Trophoblast cell (in vitro differentiated cells and primary cell): ENCODE measurements around the gene AGAP1. TPM values are rescaled to one million over a fixed set of nuclear protein-coding genes. Genes with fewer than 3 reads are reported as not detected.
A peak's percentile ranks its signal among the peaks of the same experiment; 100 is the strongest.

Experiments
- DNase-seq, 2 donors: peaks; one replicate each; pipeline ENCODE4 v3.0.0-alpha.2; 2016
- H2AFZ ChIP-seq: 2 replicates; pipeline ENCODE4 v1.6.1; 2013; ENCODE audit warnings: low read length, moderate library complexity, mild to moderate bottlenecking; ENCODE audit not compliant: insufficient read depth, poor library complexity
- H2AK5ac ChIP-seq: 2 replicates; pipeline ENCODE4 v1.6.1; 2013; ENCODE audit warnings: mild to moderate bottlenecking, low read length
- H2BK120ac ChIP-seq: 2 replicates; pipeline ENCODE4 v1.6.1; 2013; ENCODE audit warnings: low read length, mild to moderate bottlenecking, moderate library complexity; ENCODE audit not compliant: insufficient read depth, poor library complexity
- H2BK12ac ChIP-seq: 2 replicates; pipeline ENCODE4 v1.6.1; 2013; ENCODE audit warnings: mild to moderate bottlenecking, low read length, moderate library complexity
- H2BK5ac ChIP-seq: 2 replicates; pipeline ENCODE4 v1.6.1; 2013; ENCODE audit warnings: low read length, low read depth, moderate library complexity, mild to moderate bottlenecking; ENCODE audit not compliant: poor library complexity
- H3K14ac ChIP-seq: 2 replicates; pipeline ENCODE4 v1.6.1; 2013; ENCODE audit warnings: mild to moderate bottlenecking, low read length
- H3K18ac ChIP-seq: 2 replicates; pipeline ENCODE4 v1.6.1; 2013; ENCODE audit warnings: mild to moderate bottlenecking, low read length
- H3K23ac ChIP-seq: 2 replicates; pipeline ENCODE4 v1.6.1; 2013; ENCODE audit warnings: low read length
- H3K27ac ChIP-seq: 2 replicates; pipeline ENCODE4 v1.5.1; 2013; ENCODE audit warnings: low read depth, mild to moderate bottlenecking, inconsistent platforms, low read length, moderate library complexity
- H3K27me3 ChIP-seq: 2 replicates; pipeline ENCODE4 v1.6.1; 2013; ENCODE audit warnings: inconsistent platforms, mild to moderate bottlenecking, low read length, moderate library complexity; ENCODE audit not compliant: insufficient read depth
- H3K36me3 ChIP-seq, 2 experiments: 1 replicate in 1 of 2; 2 replicates in 1 of 2; pipeline ENCODE4 v1.6.1; 2013; ENCODE audit warnings: low read length in 2 of 2, mild to moderate bottlenecking in 2 of 2, moderate library complexity in 1 of 2; ENCODE audit not compliant: insufficient read depth in 2 of 2, control insufficient read depth in 1 of 2
- H3K4ac ChIP-seq: 2 replicates; pipeline ENCODE4 v1.6.1; 2013; ENCODE audit warnings: low read depth, mild to moderate bottlenecking, low read length, moderate library complexity
- H3K4me1 ChIP-seq, 2 experiments: 1 replicate in 1 of 2; 2 replicates in 1 of 2; pipeline ENCODE4 v1.6.1; 2013; ENCODE audit warnings: low read length in 2 of 2, mild to moderate bottlenecking in 2 of 2, moderate library complexity in 1 of 2; ENCODE audit not compliant: insufficient read depth in 2 of 2, control insufficient read depth in 1 of 2
- H3K4me2 ChIP-seq: 2 replicates; pipeline ENCODE4 v1.6.1; 2013; ENCODE audit warnings: inconsistent platforms, mild to moderate bottlenecking, low read length, moderate library complexity
- H3K4me3 ChIP-seq: 2 replicates; pipeline ENCODE4 v1.5.1; 2013; ENCODE audit warnings: mild to moderate bottlenecking, low read depth, low read length, inconsistent platforms
- H3K79me1 ChIP-seq: one replicate; pipeline ENCODE4 v1.6.1; 2013; ENCODE audit warnings: low read length
- H3K79me2 ChIP-seq: 2 replicates; pipeline ENCODE4 v1.6.1; 2013; ENCODE audit warnings: low read length, mild to moderate bottlenecking; ENCODE audit not compliant: control insufficient read depth, insufficient read depth, poor library complexity
- H3K9ac ChIP-seq: 2 replicates; pipeline ENCODE4 v1.6.1; 2013; ENCODE audit warnings: mild to moderate bottlenecking, low read length
- H3K9me3 ChIP-seq: 2 replicates; pipeline ENCODE4 v1.6.1; 2013; ENCODE audit warnings: low read depth, mild to moderate bottlenecking, control low read depth, inconsistent platforms, low read length; ENCODE audit not compliant: insufficient read depth
- H4K12ac ChIP-seq: 2 replicates; pipeline ENCODE4 v1.6.1; 2013; ENCODE audit warnings: low read depth, mild to moderate bottlenecking, low read length, moderate library complexity
- H4K8ac ChIP-seq: 2 replicates; pipeline ENCODE4 v1.6.1; 2013; ENCODE audit warnings: low read depth, mild to moderate bottlenecking, low read length, moderate library complexity
- H4K91ac ChIP-seq: one replicate; pipeline ENCODE4 v1.6.1; 2013; ENCODE audit warnings: low read depth, mild to moderate bottlenecking, low read length, moderate library complexity
- WGBS: extraction: QIAGEN DNeasy Blood & Tissue Kit; methylation state at CpG from one replicate; pipeline ENCODE4 v1.1.7; 2013; ENCODE audit warnings: missing lambda C conversion rate; ENCODE audit not compliant: insufficient read length, insufficient coverage; ENCODE audit errors: extremely low coverage; 5-methylcytosine and 5-hydroxymethylcytosine counted together
- polyA plus RNA-seq: library from polyadenylated mRNA; stranded (reverse); fragments of 200-250 nt; gene quantifications from 2 replicates; pipeline ENCODE4 v1.2.3, GENCODE V29; 2013

AGAP1 gene
- polyA plus RNA-seq, result 17.8 and 18.9 TPM in 2 replicates

DNA sequence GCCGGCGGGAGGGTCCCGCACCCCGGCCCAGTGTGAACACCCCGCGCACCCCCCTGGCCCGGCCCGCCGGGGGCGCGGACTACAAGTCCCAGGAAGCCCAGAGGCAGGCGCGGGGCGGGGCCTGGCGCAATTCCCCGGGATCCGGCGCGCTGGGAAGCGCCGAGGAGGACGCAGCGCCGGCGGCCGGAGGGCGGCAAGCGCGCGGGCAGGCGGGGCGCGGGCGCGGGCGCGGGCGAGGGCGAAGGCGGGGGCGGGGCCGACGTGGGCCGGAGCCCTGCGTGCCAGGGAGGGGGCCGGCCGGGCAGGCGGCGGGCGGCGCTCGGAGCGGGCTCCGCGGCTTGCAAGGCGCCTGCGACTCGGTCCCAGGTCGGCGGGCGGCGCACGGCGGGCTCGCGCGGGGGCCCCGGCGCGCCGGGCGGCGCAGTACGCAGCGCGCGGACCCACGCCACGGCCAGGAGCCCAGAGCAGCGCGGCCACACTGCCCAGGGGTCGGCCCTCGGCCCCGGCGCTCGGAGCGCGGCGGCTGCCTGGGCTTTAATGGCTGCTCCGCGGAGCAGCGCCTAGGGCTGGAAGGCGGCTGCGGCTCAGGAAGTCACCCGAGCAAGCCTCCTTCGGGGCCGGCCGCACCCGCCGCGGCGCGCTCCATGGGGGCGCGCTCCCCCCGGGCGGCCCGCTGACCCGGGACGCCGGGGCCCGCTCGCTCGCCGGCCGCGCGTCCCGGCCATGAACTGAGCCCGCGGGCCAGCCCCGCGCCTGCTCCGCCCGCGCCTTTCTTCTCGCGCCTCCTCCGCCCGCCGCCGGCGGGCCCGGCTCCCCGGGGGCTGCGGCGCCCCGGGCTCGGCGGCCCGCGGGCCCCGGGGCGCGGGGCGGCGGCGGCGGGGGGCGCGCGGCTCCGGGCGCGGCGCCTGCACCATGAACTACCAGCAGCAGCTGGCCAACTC lies at the start of gene AGAP1:
AGAP1 (plus strand) TSS at position 269 of the 941 bp plus-strand sequence.
- H3K14ac ChIP-seq, result peak within 1 kb of the TSS; percentile 90
- no peak within 1 kb of the TSS for H3K23ac ChIP-seq
- H3K36me3 ChIP-seq, result peaks cover 0 to 2% of the 10 kb centered on the region in 2 experiments
- peak within 1 kb of the TSS; percentile 85 for H2AFZ ChIP-seq
- peak within 1 kb of the TSS; percentile 47 for H2BK120ac ChIP-seq
- no peaks in the 10 kb centered on the region for H3K27me3 ChIP-seq
- peak within 1 kb of the TSS; percentile 59 for H2AK5ac ChIP-seq
- H3K79me1 ChIP-seq, result peaks cover 15% of the 10 kb centered on the region
- H4K8ac ChIP-seq, result peak within 1 kb of the TSS; percentile 79
- H3K9me3 ChIP-seq, result no peaks in the 10 kb centered on the region
- peak within 1 kb of the TSS; percentile 94 for H3K9ac ChIP-seq
- peak within 1 kb of the TSS; percentile 87 for H3K4me3 ChIP-seq
- H3K4ac ChIP-seq, result peak within 1 kb of the TSS; percentile 87
- peak within 1 kb of the TSS; percentile 95 for H3K18ac ChIP-seq
- H3K4me1 ChIP-seq, result peaks cover 22 to 23% of the 10 kb centered on the region in 2 experiments
- DNase-seq, result peak; percentile 63 to 82
- peak within 1 kb of the TSS; percentile 71 for H3K27ac ChIP-seq
- H3K79me2 ChIP-seq, result peaks cover 19% of the 10 kb centered on the region
- peak within 1 kb of the TSS; percentile 73 for H2BK5ac ChIP-seq
- peak within 1 kb of the TSS; percentile 73 for H4K91ac ChIP-seq
- peak within 1 kb of the TSS; percentile 49 for H4K12ac ChIP-seq
- peak within 1 kb of the TSS; percentile 18 for H2BK12ac ChIP-seq
- peak within 1 kb of the TSS; percentile 90 for H3K4me2 ChIP-seq
- WGBS, result no CpG with 5 or more reads among the region's 156 CpGs

DNA sequence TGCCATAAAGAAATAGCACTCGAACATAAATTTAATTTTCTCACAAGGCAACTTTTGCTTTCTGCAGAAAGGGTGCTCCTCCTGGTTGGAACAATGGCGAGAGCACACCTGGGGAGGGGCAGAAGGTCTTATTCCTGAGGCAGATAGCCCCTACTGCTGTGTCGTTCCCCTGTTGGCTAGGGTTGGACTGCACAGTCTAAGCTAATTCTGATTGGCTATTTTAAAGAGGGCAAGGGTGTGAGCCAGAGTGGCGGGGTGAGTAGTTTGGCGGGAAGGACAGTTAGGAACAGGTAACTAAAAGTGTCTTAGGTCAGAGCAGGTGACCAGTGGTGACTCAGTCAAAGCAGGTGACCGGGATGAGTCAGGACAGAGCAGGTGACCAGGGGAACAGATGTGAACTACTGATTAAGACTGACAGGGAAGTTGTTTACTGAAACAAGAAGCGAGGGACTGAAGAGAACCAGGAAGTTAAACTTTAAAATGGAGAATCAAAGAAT lies 49.7 kb upstream of the AGAP1 start:
- no peak overlapping the region for H4K91ac ChIP-seq
- no peak overlapping the region for H4K12ac ChIP-seq
- H2AK5ac ChIP-seq, result no peak overlapping the region
- H3K18ac ChIP-seq, result no peak overlapping the region
- no peak overlapping the region for H3K9ac ChIP-seq
- H2BK120ac ChIP-seq, result no peak overlapping the region
- no peak overlapping the region for H2BK12ac ChIP-seq
- H3K9me3 ChIP-seq, result peaks cover 8% of the 10 kb centered on the region
- no CpG with 5 or more reads among the region's 7 CpGs for WGBS
- DNase-seq, result peak; percentile 83 to 85
- H3K14ac ChIP-seq, result no peak overlapping the region
- no peak overlapping the region for H3K4me2 ChIP-seq
- H3K27ac ChIP-seq, result no peak overlapping the region
- no peak overlapping the region for H4K8ac ChIP-seq
- H3K36me3 ChIP-seq, result no peaks in the 10 kb centered on the region
- no peak overlapping the region for H3K23ac ChIP-seq
- no peaks in the 10 kb centered on the region for H3K4me1 ChIP-seq
- no peak overlapping the region for H3K4ac ChIP-seq
- H2AFZ ChIP-seq, result no peak overlapping the region
- no peaks in the 10 kb centered on the region for H3K79me1 ChIP-seq
- H2BK5ac ChIP-seq, result no peak overlapping the region
- H3K27me3 ChIP-seq, result no peaks in the 10 kb centered on the region
- H3K4me3 ChIP-seq, result no peak overlapping the region
- H3K79me2 ChIP-seq, result no peaks in the 10 kb centered on the region

DNA sequence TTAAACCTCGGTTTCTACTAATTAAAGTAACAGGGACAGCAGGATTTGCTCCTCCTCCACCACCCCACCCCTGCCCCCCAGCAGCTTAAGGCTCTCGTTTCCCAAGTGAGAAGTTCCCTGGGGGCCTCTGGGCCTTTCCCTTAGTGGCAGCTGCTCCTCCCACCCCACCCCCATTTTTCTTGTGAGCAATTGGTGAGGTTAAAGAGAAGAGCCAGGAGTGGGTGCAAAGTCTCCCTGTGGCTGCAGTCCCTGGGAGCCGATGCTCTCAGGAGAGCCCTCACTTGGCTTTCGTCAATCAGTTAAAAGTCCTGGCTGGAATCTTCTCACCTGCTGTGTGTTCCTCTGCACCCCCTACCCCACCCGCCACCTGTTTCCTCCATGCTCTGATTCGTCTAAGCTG lies 48.7 kb upstream of the AGAP1 start:
- Histone ChIP-seq H3K36me3 (no peaks in the 10 kb centered on the region), H3K4me2 (no peak overlapping the region), H2BK5ac (no peak overlapping the region), H4K91ac (peak overlapping the region; percentile 11), H2AK5ac (no peak overlapping the region), H3K4me3 (no peak overlapping the region), H2BK12ac (no peak overlapping the region), H4K8ac (no peak overlapping the region), H2AFZ (no peak overlapping the region), H3K23ac (no peak overlapping the region), H3K79me2 (no peaks in the 10 kb centered on the region), H2BK120ac (no peak overlapping the region), H3K9ac (no peak overlapping the region), H3K4ac (no peak overlapping the region), H4K12ac (no peak overlapping the region), H3K79me1 (no peaks in the 10 kb centered on the region), H3K18ac (no peak overlapping the region), H3K27ac (no peak overlapping the region), H3K14ac (no peak overlapping the region), H3K9me3 (peaks cover 8% of the 10 kb centered on the region), H3K27me3 (no peaks in the 10 kb centered on the region), H3K4me1 (no peaks in the 10 kb centered on the region)
- no CpG with 5 or more reads among the region's 6 CpGs for WGBS
- DNase-seq, result no peak

DNA sequence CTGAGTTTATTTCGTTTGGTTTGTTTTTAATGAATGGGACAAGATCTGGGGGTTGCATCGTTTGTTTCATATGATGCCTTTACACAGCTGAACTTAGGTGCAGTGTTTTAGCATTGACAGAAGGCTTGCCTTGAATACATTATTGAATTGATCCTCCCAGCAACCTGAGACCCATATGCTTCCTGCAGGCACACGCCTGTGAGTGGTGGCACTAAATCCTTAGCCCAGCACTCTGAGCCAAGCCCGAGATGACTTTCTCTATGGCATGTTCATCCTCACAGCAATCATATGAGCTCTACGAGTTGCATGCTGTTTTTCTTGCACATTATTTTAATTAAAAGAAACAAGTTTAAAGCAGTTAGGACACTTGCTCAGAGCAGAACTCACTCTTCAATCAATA lies 47.8 kb upstream of the AGAP1 start:
- Histone ChIP-seq H3K9me3 (peaks cover 8% of the 10 kb centered on the region), H3K79me2 (no peaks in the 10 kb centered on the region), H4K8ac (no peak overlapping the region), H3K4ac (no peak overlapping the region), H2AK5ac (no peak overlapping the region), H2AFZ (no peak overlapping the region), H2BK5ac (no peak overlapping the region), H3K36me3 (no peaks in the 10 kb centered on the region), H3K27ac (no peak overlapping the region), H3K79me1 (no peaks in the 10 kb centered on the region), H3K23ac (no peak overlapping the region), H3K27me3 (no peaks in the 10 kb centered on the region), H2BK120ac (no peak overlapping the region), H3K18ac (no peak overlapping the region), H3K4me2 (no peak overlapping the region), H4K12ac (no peak overlapping the region), H3K4me3 (no peak overlapping the region), H3K4me1 (no peaks in the 10 kb centered on the region), H3K9ac (no peak overlapping the region), H2BK12ac (no peak overlapping the region), H4K91ac (no peak overlapping the region), H3K14ac (no peak overlapping the region)
- no CpG with 5 or more reads among the region's 5 CpGs for WGBS
- DNase-seq, result no peak
